ENCODE results near the gene PARP16.

PARP16 gene

DNA sequence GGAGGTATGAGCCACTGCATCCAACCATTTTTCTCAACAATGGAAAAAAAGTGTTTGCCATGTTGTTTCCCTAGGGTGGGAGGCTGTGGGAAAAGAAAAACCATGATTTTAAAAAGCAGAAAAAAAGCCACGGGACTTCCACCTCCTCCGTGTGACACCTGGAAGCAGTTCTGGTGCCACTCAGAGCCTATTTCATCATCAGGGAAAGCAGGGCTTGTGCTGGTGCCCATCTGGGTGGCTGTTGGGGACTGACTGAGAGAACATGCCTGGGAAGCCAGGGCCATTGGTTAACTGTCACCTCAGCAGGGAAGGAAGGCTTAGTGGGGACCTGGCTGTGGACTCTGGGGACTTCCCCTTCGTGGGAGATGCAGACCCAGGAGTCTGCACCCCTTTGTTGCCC is 25.1 kb upstream of the PARP16 start:
- no peak for DNase-seq (ENCODE audit: low read depth)

DNA sequence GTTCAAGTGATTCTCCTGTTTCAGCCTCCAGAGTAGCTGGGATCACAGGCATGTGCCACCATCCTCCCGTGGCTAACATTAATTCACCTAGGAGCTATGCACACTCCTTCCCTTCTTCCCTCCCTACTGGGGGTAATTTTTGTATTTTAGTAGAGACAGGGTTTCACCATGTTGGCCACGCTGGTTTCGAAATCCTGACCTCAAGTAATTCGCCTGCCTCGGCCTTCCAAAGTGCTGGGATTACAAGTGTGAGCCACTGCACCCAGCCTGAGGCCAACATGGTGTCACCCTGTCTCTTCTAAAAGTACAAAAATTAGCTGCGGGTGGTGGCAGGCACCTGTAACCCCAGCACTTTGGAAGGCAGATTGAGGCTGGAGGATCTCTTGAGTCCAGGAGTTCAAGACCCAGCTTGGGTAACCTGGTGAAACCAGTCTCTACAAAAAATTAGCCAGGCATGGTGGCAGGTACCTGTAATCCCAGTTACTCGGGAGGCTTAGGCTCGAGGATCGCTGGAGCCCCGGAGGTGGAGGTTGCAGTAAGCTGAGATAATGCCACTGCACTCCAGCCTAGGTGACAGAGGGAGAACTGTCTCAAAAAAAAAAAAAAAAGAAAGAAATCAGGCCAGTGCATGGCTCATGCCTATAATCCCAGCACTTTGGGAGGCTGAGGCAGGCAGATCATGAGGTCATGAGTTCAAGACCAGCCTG is 23.9 kb upstream of the PARP16 start:
- no peak for DNase-seq (ENCODE audit: low read depth)

DNA sequence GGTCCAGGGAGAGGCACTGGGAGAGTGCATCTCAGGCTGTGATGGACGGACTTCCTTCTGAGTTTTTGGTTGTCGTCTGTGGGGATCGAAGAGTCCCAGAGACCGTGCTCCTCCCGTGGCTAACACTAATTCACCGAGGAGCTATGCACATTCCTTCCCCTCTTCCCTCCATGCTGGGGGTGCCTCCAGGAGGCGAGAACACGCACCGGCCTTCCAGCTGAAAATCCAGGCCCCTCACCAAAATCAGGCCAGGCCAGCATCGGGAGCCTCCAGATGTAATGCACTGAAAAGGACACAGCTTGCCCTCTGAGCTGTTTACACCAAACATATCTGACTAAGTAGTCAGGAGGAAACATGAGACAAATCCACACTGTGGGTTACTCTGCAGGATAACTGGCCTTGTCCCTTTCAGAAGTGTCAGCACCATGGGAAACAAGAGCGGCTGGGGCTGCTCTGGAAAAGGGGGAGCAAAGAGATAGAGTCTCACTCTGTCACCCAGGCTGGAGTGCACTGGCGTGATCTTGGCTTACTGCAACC is 23.3 kb upstream of the PARP16 start:
- no peak for DNase-seq (ENCODE audit: low read depth)

DNA sequence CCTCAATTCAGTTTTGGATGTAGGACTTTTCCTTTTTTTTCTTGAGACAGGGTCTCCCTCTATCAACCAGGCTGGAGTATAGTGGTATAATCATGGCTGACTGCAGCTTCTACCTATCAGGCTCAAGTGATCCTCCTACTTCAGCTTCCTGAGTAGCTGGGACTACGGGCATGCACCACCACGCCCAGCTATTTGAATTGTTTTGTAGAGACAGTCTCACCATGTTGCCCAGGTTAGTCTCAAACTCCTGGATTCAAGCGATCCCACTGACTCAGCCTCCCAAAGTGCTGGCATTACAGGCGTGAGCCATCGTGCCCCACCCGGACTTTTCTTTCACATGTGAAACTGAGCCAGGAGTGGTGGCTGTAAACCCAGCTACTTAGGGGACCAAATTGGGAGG is 21.3 kb upstream of the PARP16 start:
- DNase-seq (ENCODE audit: low read depth), result no peak

DNA sequence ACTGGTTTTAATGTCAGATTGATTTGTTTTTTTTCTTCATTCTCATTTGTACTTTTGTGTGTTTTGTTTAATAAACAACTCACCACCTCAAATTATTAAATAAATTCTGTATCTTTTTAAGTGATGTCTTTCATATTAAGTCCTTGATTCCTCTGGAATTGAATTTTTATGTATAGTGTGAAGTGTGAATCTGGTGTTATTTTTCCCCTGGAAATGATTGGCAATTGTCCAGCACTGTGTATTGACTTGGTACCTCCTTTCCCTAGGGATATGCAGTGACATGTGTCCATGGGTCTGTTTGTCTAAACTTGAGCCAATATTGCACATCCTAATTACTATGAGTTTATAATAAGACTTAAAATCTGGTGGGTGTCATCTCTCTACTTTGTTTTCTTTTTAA is 19.9 kb upstream of the PARP16 start:
- no peak for DNase-seq (ENCODE audit: low read depth)

DNA sequence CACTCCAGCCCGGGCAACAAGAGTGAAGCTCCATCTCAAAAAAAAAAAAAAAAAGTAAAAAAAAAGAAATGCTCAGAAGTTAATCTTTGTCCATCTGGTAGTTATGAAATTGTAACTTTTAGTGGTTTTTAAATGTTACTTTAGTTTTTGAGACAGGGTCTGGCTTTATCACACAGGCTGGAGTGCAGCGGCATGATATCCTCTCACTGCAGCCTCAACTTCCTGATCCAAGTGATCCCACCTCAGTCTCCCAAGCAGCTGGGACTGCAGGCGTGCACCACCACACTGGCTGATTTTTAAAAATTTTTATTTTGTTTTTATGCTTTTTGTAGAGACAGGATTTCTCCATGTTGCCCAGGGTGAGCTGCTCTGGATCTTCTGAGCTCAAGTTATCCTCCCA is 19.1 kb upstream of the PARP16 start:
- no peak for DNase-seq (ENCODE audit: low read depth)

DNA sequence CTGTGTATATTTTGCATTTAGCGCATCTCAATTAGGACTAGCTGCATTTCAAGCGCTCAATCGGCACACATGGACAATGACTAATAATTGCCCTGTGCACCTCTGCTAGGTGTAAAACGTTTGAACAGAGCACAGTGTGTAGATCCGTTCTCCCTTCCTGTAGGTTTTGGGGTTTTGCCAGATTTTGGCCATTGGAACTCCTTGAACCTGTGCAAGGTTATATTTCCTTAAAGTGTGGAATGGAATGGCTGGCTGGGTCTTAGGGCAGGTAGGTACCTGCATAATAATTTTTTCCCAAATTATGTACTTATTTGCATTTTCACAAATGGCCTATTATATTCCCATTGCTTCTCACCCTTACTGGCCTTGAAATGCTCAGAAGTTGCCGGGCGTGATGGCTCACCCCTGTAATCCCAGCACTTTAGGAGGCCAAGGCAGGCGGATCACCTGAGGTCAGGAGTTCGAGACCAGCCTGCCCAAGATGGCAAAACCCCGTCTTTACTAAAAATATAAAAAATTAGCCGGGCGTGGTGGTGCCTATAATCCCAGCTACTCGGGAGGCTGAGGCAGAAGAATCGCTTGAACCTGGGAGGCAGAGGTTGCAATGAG is 18.6 kb upstream of the PARP16 start:
- no peak for DNase-seq (ENCODE audit: low read depth)

DNA sequence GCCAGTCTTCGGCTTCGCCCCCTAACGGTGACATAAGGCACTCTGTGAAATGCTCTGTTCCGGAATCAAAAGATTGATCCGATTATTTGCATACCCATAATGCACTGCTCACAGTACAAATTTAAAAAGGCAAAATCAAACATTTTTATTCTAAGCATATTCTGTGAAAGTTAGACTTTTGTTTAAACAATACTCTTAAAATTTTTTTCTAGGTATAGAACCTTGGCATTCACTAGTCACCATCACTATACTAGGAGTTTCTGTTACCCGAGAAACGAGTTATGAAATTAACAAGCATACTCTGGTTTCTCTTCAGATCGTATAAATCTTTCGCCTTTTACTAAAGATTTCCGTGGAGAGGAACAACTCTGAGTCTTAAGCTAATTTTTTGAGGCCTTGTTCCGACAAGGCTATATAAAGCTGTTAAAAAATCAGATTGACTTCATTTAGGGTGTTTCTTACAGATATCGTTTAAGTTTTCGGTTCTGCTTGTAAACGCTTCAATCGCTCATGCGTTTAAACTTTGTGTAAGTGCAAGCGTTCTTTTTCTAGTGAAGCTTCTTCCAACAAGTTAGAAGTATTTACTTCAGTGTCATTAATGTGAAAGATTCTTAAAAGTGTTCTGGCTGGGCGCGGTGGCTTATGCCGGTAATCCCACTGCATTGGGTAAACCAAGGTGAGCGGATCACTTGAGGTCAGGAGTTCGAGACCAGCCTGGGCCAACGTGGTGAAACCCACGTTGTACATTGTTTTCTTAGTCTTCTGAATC is 17.9 kb upstream of the PARP16 start, which contains the start of gene RNU5B-1:
Gene RNU5B-1, plus strand, starts transcription at position 297 of the 769 bp plus-strand sequence.
- DNase-seq (ENCODE audit: low read depth), result peak; percentile 60

DNA sequence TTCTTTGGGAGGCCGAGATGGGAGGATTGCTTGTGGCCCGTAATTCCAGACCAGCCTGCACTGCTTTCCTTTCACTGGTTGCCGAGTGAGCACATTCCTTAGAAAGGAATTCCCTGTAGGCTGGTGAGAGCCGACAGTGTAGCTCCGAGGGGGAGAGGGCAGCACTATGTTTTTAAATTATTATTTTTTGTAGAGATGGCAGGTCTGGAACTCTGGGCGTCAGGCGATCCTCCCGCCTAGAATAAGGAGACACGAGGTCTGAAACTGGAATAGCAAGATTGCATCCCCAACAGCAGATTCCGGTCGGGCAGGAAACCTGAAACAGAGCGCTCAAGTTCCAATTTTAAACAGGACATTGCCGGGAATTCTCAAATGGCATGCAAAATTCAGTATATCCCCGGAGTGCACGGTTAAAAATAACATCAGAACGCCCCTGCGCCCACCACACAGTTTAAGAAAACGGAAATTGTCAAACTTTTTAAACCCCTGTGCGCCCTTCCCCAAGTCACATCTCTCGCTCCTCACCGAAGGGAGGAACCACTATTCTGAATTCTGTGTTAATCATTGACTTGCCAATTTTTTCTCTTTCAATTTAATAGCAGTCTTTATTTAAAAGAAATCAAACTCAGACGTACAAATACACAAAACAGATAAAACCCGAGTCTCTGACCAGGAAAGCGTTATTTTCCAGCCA is 17.2 kb upstream of the PARP16 start:
- no peak for DNase-seq (ENCODE audit: low read depth)

DNA sequence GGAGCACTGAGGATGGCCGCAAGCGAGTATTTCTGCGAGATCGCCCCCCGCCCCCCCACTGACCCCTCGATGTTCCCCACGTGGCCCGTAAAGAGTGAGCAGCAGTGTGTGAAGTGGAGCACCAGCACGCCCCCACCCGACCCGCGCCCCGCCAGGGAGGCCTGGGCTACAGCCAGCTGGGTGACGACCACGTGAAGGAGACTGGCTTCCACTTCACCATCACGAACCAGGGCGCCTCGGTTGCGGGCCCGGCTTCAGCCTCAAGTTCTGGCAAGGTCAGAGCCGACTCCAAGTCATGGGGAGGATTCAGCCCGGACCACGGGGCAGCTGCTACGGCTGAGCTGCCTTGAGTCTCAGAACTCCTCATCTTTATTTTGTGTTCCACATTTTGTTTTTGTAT is 15.4 kb upstream of the PARP16 start:
- no peak for DNase-seq (ENCODE audit: low read depth)

DNA sequence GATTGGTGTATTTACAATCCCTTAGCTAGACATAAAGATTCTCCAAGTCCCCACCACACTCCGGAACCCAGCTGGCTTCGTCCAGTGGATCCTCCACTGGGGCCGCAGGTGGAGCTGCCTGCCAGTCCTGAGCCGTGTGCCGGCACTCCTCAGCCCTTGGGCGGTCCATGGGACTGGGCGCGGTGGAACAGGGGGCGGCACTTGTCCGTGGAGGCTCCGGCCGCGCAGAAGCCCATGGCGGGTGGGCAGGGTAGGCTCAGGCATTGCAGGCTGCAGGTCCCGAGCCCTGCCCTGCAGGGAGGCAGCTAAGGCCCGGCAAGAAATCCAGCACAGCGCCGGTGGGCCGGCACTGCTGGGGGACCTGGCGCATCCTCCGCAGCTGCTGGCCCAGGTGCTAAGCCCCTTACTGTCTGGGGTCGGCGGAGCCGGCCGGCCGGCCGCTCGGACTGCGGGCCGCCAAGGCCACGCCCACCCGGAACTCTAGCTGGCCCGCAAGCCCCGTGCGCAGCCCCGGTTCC is 14.3 kb upstream of the PARP16 start:
- DNase-seq (ENCODE audit: low read depth), result no peak

DNA sequence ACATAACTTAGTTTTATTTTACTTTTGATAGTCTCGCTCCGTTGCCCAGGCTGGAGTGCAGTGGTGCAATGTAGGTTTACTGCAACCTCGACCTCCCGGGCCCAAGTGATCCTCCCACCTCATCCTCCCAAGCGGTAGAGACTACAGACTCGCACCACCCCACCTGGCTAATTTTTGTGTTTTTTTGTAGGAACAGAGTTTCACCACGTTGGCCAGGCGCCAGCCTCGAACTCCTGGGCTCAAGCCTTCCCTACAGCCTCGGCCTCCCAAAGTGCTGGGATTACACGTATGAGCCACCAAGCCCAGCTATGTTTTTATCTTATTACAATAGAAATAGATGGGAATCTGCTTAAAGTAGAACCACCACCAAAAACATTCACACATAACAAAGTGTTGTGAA is 12.0 kb upstream of the PARP16 start:
- no peak for DNase-seq (ENCODE audit: low read depth)

DNA sequence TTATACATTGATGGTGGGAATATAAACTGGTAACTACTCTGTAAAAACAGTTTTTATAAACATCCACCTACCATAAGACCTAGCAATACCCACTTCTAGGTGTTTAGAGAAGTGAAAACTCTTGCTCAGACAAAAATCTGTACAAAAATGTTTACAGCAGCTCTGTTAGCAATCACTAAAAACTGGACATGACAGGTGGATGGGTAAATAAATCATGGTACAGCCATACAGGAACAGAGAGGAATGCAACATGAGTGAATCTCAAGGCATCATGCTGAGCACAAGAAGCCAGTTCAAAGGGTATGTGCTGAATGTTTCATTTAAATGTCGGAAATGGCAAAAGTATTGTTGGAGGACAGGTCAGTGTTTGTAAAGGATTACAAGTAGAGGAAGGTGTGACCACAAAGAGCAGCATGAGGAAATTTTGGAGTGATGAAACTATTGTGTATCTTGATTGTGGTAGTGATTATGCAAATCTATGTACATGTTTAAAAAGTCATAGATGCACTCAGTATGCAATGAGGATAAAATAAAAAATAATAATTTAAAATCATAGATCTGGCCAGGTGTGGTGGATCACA is 6.3 kb upstream of the PARP16 start:
- no peak for DNase-seq (ENCODE audit: low read depth)

DNA sequence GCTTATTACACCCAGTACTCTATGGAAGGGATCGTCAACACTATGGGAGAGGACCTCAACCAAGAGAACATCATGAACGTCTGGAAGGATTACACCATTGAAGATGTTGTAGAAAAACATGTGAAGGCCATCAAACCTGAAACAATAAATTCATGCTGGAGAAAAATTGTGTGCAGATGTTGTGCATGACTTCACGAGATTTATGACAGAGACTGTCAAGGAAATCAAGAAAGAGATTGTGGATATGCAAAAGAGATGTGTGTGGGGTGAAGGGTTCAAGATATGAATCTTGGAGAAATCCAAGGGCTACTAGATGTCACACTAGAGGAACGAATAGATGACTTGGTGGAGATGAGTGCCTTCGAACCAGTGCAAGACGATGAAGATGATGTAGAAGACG is 3.5 kb upstream of the PARP16 start:
- DNase-seq (ENCODE audit: low read depth), result no peak

DNA sequence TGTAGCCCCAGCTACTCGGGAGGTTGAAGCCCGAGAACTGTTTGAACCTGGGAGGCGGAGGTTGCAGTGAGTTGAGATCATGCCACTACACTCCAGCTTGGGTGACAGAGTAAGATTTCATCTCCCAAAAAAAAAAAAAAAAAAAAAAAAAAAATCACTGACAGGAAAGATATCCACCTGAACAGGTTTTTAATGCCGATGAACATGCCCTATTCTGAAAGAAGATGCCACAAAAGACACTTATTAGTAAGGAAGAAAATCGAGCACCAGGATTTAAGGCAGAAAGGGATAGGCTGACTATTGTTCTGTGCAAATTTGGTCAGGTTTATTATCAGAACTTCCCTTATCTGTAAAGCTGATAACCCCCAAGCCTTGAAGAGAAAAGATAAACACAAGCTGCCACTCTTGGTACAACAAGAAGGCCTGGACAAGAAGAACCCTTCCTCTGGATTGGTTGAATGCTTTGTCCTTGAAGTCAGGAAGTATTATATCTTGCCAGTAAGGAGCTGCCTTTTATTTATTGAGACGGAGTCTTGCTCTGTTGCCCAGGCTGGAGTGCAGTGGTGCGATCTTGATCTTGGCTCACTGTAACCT is 2.7 kb upstream of the PARP16 start:
- no peak for DNase-seq (ENCODE audit: low read depth)

DNA sequence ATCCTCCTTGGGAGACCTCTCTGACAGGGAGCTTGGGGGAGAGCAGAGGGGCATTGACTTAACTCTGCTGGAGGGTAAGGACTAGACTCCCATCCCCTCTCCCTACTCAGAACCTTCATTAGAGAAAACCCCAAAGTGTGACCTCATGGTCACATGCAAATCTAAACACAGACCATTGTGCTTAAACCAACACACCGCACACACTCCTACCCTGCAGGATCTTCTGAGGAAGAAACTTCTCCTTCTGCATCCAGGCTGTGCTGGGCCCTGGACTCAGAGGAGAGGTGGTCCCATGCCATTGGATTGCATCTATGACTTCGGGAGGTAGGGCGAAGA is 805 bp upstream of the PARP16 start:
- DNase-seq (ENCODE audit: low read depth), result no peak

DNA sequence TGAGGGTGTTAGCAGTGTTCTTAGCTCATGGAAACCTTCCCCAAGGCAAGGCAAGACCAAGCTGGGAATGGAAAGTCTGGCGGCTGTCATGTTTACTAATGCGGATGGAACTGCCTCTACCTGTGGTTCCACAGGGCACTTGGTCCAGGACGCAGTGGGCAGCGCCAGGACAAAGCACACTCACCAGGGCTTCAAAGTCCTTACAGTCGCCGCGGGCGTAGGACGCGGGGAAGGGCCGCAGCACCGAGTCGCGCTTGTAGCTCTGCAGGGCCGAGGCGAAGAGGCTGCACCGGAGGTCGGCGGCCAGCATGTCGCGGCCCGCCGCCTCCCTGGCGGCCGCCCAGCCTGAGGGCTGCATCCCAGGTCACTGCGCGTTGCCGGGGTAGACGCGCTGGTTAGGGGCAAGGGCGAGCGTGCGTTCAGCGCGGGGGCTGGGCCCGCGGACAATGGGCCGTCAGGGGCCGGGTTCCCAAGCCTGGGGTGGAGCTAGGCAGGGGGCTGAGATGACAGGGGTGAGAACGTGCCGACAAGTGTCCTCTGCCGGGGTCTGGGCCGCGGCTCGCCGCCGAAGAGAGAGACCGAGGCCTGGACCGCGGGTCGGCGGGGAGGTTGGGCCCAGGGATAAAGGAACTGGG is 497 bp downstream of the PARP16 start:
- DNase-seq (ENCODE audit: low read depth), result no peak

DNA sequence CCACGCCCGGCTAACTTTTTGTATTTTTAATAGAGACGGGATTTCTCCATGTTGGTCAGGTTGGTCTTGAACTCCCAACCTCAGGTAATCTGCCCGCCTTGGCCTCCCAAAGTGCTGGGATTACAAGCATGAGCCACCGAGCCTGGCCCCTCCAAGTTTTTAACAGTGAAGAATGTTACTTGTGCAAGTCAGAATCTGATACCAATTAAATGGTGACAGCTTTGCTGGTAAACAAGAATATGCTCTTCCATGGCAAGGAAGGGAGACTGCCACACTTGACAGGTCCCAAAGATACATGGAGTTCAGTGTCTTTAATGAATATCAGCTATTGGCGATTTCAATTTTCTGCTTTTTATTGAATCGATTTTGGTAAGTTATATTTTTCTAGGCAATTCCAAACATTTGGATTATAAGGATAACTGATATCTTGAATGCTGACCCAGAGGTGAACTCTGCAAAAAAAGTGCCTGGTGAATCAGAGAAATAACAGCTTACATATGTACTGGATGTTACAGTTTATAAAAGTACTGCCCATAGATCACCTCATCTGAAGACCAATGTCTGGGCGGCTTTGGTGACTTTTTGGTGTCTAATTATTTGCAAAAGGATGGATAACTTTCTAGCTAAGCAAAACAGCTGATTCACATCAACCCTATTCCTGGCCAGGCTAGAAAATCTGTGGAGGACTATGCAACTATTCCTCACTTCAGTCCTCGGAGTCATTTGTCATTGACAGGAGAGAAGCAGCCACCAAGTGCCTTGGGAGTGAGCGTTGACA is 1.2 kb downstream of the PARP16 start:
- DNase-seq (ENCODE audit: low read depth), result no peak

DNA sequence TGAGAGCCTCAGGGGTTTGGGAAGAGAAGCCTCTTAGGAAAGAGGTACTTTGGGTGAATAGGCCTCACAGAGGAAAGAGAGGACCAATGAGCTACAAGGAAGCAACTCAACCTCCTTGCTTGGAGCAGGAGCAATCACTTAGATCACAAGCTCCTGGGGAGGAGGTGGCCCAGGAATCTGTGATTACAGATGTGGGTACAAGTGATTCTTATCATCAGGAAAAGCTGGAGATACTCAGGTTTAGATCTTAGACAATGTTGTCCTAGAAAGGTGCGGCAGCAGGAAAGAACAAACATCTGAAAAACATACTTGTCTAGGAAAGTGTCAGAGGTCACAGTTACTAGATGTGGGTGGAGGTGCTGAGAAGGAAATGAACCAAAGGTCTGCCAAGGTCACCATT is 8.2 kb downstream of the PARP16 start:
- DNase-seq (ENCODE audit: low read depth), result no peak

DNA sequence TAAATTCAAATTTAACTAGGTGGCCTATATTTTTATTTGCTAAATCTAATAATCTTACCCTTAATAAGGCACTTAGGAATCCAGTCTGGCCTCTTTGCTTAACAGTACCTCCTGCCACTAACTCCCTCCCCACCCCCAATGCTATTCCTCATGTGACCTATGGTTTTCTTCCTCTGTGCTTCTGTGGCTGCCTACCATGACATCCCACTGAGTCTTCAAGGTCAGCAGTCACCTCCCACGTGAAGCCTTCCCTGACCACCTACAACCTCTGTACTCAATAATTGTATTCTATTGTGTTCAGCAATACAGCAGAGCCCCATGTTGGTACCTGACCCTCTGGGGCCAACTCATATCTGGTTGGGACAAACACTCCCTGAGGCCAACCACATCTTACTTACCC is 9.7 kb downstream of the PARP16 start:
- DNase-seq (ENCODE audit: low read depth), result no peak
